ENCODE data around the gene ELOF1. TPM values are rescaled to one million over a fixed set of nuclear protein-coding genes. Genes with fewer than 3 reads are reported as not detected.
A peak's percentile ranks its signal among the peaks of the same experiment; 100 is the strongest.
"Not testable (repeated sequence)": the region's sequence is repeated elsewhere in the genome, so short reads cannot be mapped to it uniquely, and the experiment has no call there.

ELOF1 gene
- total RNA-seq, 1 experiment from 2014 or later: 52.5 TPM

GRCh38 chr19:11564082-11564807 lies 5.2 kb upstream of the ELOF1 start:
- H2AFZ ChIP-seq (ENCODE audit: low read length); DNase-seq; H3K9me3 ChIP-seq (ENCODE audit: low read length); H3K36me3 ChIP-seq (ENCODE audit: insufficient read depth, low read length); H4K20me1 ChIP-seq (ENCODE audit: insufficient read depth, low read depth, low read length); H3K9ac ChIP-seq (ENCODE audit: low read length); H3K4me3 ChIP-seq (ENCODE audit: low read length); H3K27me3 ChIP-seq (ENCODE audit: low read length); H3K9me2 ChIP-seq (replicated peaks; ENCODE audit: insufficient read depth, low read length); H3K4me2 ChIP-seq (ENCODE audit: low read depth, low read length, poor library complexity, severe bottlenecking): not testable (repeated sequence)
- peak overlapping the region; percentile 47 for H3K27ac ChIP-seq (ENCODE audit: low read length)
- peaks cover 21% of the 10 kb centered on the region for H3K79me2 ChIP-seq (ENCODE audit: low read length)
- H3K4me1 ChIP-seq (ENCODE audit: low read length): peaks cover 29% of the 10 kb centered on the region

DNA sequence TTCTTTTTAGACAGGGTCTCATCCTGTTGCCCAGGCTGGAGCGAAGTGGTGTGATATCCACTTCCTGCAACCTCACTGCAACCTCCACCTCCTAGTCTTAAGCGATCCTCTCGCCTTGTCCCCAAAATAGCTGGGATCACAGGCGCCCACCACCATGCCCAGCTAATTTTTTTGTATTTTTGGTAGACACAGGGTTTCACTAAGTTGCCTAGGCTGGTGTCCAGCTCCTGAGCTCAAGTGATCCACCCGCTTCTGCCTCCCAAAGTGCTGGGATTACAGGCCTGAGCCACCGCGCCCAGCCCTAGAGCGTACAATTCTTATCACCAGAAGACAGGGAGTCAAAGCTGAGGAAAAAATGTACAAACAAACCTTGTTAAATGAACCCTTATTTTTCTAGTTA lies 4.5 kb upstream of the ELOF1 start:
- peaks cover 4% of the 10 kb centered on the region for H3K36me3 ChIP-seq (ENCODE audit: insufficient read depth, low read length)
- H3K27me3 ChIP-seq (ENCODE audit: low read length): no peaks in the 10 kb centered on the region
- H3K27ac ChIP-seq (ENCODE audit: low read length): no peak overlapping the region
- H3K4me2 ChIP-seq (ENCODE audit: low read depth, low read length, poor library complexity, severe bottlenecking): no peak overlapping the region
- no peak overlapping the region for H2AFZ ChIP-seq (ENCODE audit: low read length)
- peaks cover 29% of the 10 kb centered on the region for H3K4me1 ChIP-seq (ENCODE audit: low read length)
- no peak overlapping the region for H3K9ac ChIP-seq (ENCODE audit: low read length)
- H3K9me2 ChIP-seq (replicated peaks; ENCODE audit: insufficient read depth, low read length): no peaks in the 10 kb centered on the region
- H4K20me1 ChIP-seq (ENCODE audit: insufficient read depth, low read depth, low read length): peaks cover 2% of the 10 kb centered on the region; the same call in 1 of the 2 replicates
- H3K79me2 ChIP-seq (ENCODE audit: low read length): peaks cover 27% of the 10 kb centered on the region
- H3K9me3 ChIP-seq (ENCODE audit: low read length): no peaks in the 10 kb centered on the region
- no peak for DNase-seq
- H3K4me3 ChIP-seq (ENCODE audit: low read length): no peak overlapping the region

DNA sequence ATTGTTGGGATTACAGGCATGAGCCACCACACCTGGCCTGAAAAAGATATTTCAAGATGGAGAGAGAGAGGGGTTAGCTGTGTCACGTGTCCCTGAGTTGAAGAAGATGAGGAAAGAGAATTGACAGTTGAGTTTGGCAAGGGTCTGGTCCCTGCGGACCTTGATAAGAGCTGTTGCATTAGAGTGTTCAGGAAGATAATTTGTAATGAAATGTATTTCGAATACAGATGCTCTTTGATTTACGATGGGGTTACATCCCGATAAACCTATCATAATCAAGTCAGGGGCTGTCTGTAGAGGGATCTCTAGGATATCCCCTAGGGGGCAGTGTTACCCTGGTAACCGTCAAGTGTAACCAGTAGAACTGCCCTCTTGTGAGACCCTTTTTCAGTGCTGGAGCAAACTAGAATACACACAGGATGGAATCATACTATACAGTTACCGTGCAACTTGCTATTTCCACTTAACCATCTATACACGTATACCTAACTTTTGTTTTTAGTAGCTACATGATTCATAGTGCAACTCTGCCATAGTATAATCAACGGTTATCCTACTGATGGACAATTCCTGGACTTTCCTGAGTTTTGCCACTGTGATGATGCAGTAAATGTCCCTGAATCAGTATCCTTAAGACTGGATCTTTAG lies 1.5 kb upstream of the ELOF1 start:
- Histone ChIP-seq H2AFZ (ENCODE audit: low read length) (no peak overlapping the region), H3K9me3 (ENCODE audit: low read length) (no peaks in the 10 kb centered on the region), H3K4me2 (ENCODE audit: low read depth, low read length, poor library complexity, severe bottlenecking) (peak overlapping the region; percentile 86), H3K27me3 (ENCODE audit: low read length) (no peaks in the 10 kb centered on the region), H3K36me3 (ENCODE audit: insufficient read depth, low read length) (peaks cover 1% of the 10 kb centered on the region; the same call in 1 of the 2 replicates), H3K4me3 (ENCODE audit: low read length) (peak overlapping the region; percentile 94), H3K79me2 (ENCODE audit: low read length) (peaks cover 49% of the 10 kb centered on the region), H3K4me1 (ENCODE audit: low read length) (peaks cover 37% of the 10 kb centered on the region), H3K27ac (ENCODE audit: low read length) (peak overlapping the region; percentile 78), H3K9ac (ENCODE audit: low read length) (peak overlapping the region; percentile 91), H3K9me2 (replicated peaks; ENCODE audit: insufficient read depth, low read length) (no peaks in the 10 kb centered on the region), H4K20me1 (ENCODE audit: insufficient read depth, low read depth, low read length) (peaks cover 16% of the 10 kb centered on the region)
- peak; percentile 93 for DNase-seq

DNA sequence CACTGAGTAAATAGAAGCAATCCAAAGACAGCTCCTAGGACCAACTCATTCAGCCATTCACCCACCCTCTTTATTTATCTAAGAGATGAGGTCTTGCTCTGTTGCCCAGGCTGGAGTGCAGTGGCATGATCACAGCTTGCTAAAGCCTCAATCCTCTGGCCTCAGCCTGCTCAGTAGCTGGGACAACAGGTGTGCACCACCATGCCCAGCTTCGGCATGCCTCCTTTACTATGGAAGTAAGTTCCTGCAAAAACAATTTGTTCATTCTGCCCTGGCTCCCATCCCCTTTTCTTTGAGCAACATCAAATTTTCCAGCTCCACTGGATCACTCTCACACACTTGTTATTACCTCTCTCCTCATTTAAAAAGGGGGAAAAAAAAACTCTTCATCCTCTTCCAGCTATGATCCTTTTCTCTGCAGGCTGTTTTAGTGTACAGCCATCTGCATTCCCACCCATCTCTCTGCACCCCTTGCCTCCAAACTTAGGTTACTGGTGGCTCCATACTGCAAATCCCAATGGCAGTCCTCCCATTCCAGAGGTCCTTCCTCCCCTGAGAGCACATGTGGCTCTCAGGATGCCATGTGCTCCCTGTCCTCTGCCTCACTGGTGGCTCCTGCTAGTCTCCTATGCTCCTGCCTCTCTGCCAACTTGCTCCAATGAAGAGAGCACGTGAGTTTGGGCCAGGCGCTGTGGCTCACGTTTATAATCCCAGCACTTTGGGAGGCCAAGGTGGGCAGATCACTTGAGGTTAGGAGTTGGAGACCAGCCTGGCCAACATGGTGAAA lies 2.2 kb downstream of the ELOF1 start:
- H2AFZ ChIP-seq (ENCODE audit: low read length): no peak overlapping the region
- DNase-seq: no peak
- H3K27me3 ChIP-seq (ENCODE audit: low read length): no peaks in the 10 kb centered on the region
- peak overlapping the region; percentile 13 for H3K4me2 ChIP-seq (ENCODE audit: low read depth, low read length, poor library complexity, severe bottlenecking)
- H3K9me3 ChIP-seq (ENCODE audit: low read length): no peaks in the 10 kb centered on the region
- H3K4me1 ChIP-seq (ENCODE audit: low read length): peaks cover 21% of the 10 kb centered on the region
- H4K20me1 ChIP-seq (ENCODE audit: insufficient read depth, low read depth, low read length): peaks cover 24% of the 10 kb centered on the region
- no peaks in the 10 kb centered on the region for H3K9me2 ChIP-seq (replicated peaks; ENCODE audit: insufficient read depth, low read length)
- peak overlapping the region; percentile 32 for H3K9ac ChIP-seq (ENCODE audit: low read length)
- H3K36me3 ChIP-seq (ENCODE audit: insufficient read depth, low read length): peaks cover 7% of the 10 kb centered on the region; the same call in 1 of the 2 replicates
- H3K27ac ChIP-seq (ENCODE audit: low read length): no peak overlapping the region
- peaks cover 53% of the 10 kb centered on the region for H3K79me2 ChIP-seq (ENCODE audit: low read length)
- no peak overlapping the region for H3K4me3 ChIP-seq (ENCODE audit: low read length)

DNA sequence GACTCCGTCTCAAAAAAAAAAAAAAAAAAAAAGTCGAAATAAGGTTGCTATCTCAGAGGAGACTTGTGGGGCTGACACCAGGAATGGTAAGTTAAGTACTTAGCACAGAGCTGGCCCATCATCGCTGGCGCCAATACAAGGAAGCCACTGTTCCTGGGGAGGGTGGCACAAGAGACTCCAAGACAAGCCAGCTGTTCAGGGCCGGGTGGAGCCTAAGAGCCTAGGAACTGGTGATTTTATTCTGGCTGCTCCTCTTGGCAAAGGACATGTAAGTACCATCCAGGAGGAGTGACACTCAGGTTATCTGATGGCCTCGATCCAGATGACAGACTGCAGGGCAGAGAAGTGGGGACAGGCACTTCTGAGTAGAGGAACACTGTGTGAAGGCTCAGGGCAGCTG lies 3.8 kb downstream of the ELOF1 start:
- Histone ChIP-seq H2AFZ (ENCODE audit: low read length) (no peak overlapping the region), H3K4me1 (ENCODE audit: low read length) (peaks cover 14% of the 10 kb centered on the region), H3K36me3 (ENCODE audit: insufficient read depth, low read length) (peaks cover 7% of the 10 kb centered on the region; the same call in 1 of the 2 replicates)

GRCh38 chr19:11554160-11554559 lies 4.9 kb downstream of the ELOF1 start:
- H3K4me1 ChIP-seq (ENCODE audit: low read length): peaks cover 12% of the 10 kb centered on the region
- no peak overlapping the region for H3K4me2 ChIP-seq (ENCODE audit: low read depth, low read length, poor library complexity, severe bottlenecking)
- no peak overlapping the region for H3K9ac ChIP-seq (ENCODE audit: low read length)
- no peak for DNase-seq
- no peaks in the 10 kb centered on the region for H3K9me2 ChIP-seq (replicated peaks; ENCODE audit: insufficient read depth, low read length)
- H3K36me3 ChIP-seq (ENCODE audit: insufficient read depth, low read length): peaks cover 7% of the 10 kb centered on the region; the same call in 1 of the 2 replicates
- H3K27me3 ChIP-seq (ENCODE audit: low read length): no peaks in the 10 kb centered on the region
- no peak overlapping the region for H2AFZ ChIP-seq (ENCODE audit: low read length)
- peaks cover 24% of the 10 kb centered on the region for H4K20me1 ChIP-seq (ENCODE audit: insufficient read depth, low read depth, low read length)
- H3K79me2 ChIP-seq (ENCODE audit: low read length): peaks cover 38% of the 10 kb centered on the region
- H3K27ac ChIP-seq (ENCODE audit: low read length): no peak overlapping the region
- no peaks in the 10 kb centered on the region for H3K9me3 ChIP-seq (ENCODE audit: low read length)
- no peak overlapping the region for H3K4me3 ChIP-seq (ENCODE audit: low read length)

More for the DNA sequence above, 3.8 kb downstream of the ELOF1 start:
- DNase-seq: no peak
- Histone ChIP-seq H4K20me1 (ENCODE audit: insufficient read depth, low read depth, low read length) (peaks cover 24% of the 10 kb centered on the region), H3K9me2 (replicated peaks; ENCODE audit: insufficient read depth, low read length) (no peaks in the 10 kb centered on the region), H3K9ac (ENCODE audit: low read length) (no peak overlapping the region), H3K27me3 (ENCODE audit: low read length) (no peaks in the 10 kb centered on the region), H3K27ac (ENCODE audit: low read length) (no peak overlapping the region), H3K79me2 (ENCODE audit: low read length) (peaks cover 48% of the 10 kb centered on the region), H3K4me2 (ENCODE audit: low read depth, low read length, poor library complexity, severe bottlenecking) (no peak overlapping the region), H3K4me3 (ENCODE audit: low read length) (no peak overlapping the region), H3K9me3 (ENCODE audit: low read length) (no peaks in the 10 kb centered on the region)

GRCh38 chr19:11552666-11553372 lies 6.2 kb downstream of the ELOF1 start:
- Histone ChIP-seq H4K20me1 (ENCODE audit: insufficient read depth, low read depth, low read length) (peaks cover 15% of the 10 kb centered on the region), H3K9me2 (replicated peaks; ENCODE audit: insufficient read depth, low read length) (no peaks in the 10 kb centered on the region), H3K9me3 (ENCODE audit: low read length) (no peaks in the 10 kb centered on the region), H3K9ac (ENCODE audit: low read length) (no peak overlapping the region), H3K4me3 (ENCODE audit: low read length) (no peak overlapping the region), H3K36me3 (ENCODE audit: insufficient read depth, low read length) (peaks cover 7% of the 10 kb centered on the region; the same call in 1 of the 2 replicates), H3K79me2 (ENCODE audit: low read length) (peaks cover 26% of the 10 kb centered on the region), H3K27me3 (ENCODE audit: low read length) (no peaks in the 10 kb centered on the region), H3K4me1 (ENCODE audit: low read length) (peaks cover 8% of the 10 kb centered on the region), H3K4me2 (ENCODE audit: low read depth, low read length, poor library complexity, severe bottlenecking) (no peak overlapping the region), H2AFZ (ENCODE audit: low read length) (no peak overlapping the region), H3K27ac (ENCODE audit: low read length) (no peak overlapping the region)
- no peak for DNase-seq
